ENCODE measurements around the gene USH2A.

DNA sequence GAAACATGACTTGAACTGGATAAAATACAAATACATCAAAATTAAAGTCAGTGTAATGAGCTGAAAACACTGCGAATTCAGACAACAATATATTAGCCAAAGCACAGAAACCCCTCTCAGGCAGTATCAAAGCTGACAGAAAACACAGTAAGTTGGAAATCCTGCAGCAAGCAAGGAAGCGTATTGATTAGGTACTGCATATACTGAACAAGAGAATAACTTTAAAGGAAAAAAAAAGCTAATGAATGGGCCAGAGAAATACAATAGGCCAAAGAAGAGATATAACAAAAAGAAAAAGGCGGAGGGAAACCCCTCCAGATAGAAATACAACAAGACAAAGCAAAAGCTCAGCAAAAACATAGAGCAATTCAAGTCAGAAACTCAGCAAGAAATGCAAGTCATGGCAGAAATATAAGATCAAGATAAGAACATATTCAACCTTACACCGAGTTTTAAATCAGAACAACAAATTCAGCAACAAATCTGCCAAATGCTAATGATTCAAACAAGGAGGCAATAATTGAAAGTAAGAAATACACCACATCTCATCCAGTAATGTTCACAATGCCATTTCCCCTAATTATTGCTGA lies 299.0 kb downstream of the USH2A start:
- TF ChIP-seq TP53 (CRISPR knock-in tag; IDR thresholded peaks at IDR 0.05) (no peak), MAZ (IDR thresholded peaks at IDR 0.05; ENCODE audit: borderline replicate concordance, low read depth, low read length) (no peak), RAD21 (conservative IDR thresholded peaks at IDR 0.05 in 1 of 2, IDR thresholded peaks at IDR 0.05 in 1 of 2) (no peak), FOXS1 (CRISPR knock-in tag; IDR thresholded peaks at IDR 0.05) (no peak), HDAC2 (IDR thresholded peaks at IDR 0.05) (no peak), POLR2A (IDR thresholded peaks at IDR 0.05; ENCODE audit: low read length) (no peak), SREBF2 (IDR thresholded peaks at IDR 0.05) (no peak), ZNF302 (CRISPR knock-in tag; IDR thresholded peaks at IDR 0.05) (no peak)
- TF ChIP-seq, protein P1, sequence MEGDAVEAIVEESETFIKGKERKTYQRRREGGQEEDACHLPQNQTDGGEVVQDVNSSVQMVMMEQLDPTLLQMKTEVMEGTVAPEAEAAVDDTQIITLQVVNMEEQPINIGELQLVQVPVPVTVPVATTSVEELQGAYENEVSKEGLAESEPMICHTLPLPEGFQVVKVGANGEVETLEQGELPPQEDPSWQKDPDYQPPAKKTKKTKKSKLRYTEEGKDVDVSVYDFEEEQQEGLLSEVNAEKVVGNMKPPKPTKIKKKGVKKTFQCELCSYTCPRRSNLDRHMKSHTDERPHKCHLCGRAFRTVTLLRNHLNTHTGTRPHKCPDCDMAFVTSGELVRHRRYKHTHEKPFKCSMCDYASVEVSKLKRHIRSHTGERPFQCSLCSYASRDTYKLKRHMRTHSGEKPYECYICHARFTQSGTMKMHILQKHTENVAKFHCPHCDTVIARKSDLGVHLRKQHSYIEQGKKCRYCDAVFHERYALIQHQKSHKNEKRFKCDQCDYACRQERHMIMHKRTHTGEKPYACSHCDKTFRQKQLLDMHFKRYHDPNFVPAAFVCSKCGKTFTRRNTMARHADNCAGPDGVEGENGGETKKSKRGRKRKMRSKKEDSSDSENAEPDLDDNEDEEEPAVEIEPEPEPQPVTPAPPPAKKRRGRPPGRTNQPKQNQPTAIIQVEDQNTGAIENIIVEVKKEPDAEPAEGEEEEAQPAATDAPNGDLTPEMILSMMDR (IDR thresholded peaks at IDR 0.05) = no peak
- TF ChIP-seq, protein P2, sequence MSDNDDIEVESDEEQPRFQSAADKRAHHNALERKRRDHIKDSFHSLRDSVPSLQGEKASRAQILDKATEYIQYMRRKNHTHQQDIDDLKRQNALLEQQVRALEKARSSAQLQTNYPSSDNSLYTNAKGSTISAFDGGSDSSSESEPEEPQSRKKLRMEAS (IDR thresholded peaks at IDR 0.05) = no peak
- TF ChIP-seq, protein P3, sequence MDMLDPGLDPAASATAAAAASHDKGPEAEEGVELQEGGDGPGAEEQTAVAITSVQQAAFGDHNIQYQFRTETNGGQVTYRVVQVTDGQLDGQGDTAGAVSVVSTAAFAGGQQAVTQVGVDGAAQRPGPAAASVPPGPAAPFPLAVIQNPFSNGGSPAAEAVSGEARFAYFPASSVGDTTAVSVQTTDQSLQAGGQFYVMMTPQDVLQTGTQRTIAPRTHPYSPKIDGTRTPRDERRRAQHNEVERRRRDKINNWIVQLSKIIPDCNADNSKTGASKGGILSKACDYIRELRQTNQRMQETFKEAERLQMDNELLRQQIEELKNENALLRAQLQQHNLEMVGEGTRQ (IDR thresholded peaks at IDR 0.05) = no peak
